C4-2B (cell line): ENCODE results near the gene HOXC13.

Source experiments
- CTCF ChIP-seq: fragments of 450-650 bp; conservative IDR thresholded peaks from 2 replicates; pipeline ENCODE4 v1.5.1; 2017; ENCODE audit warnings: mild to moderate bottlenecking
- ZFX ChIP-seq: fragments of 450-650 bp; IDR thresholded peaks from 2 replicates; pipeline ENCODE4 v1.6.1; 2017

GRCh38 chr12:53982648-53983567, 44.3 kb downstream of the HOXC13 start:
- TF ChIP-seq CTCF (no peak), ZFX (no peak)
